ENCODE measurements around the gene SP1. TPM values are rescaled to one million over a fixed set of nuclear protein-coding genes. Genes with fewer than 3 reads are reported as not detected.

Gene SP1
- total RNA-seq, 1 donor = 50.3 TPM

GRCh38 chr12:53376747-53377146 lies 3.2 kb upstream of the SP1 start:
- Histone ChIP-seq H3K4me2 (ENCODE audit: insufficient read depth, low read length) (no peak overlapping the region), H4K20me1 (ENCODE audit: insufficient read depth, low read length) (peaks cover 5% of the 10 kb centered on the region), H3K27me3 (ENCODE audit: insufficient read depth, low read length) (no peaks in the 10 kb centered on the region), H3K36me3 (ENCODE audit: insufficient read depth, low read length) (no peaks in the 10 kb centered on the region), H3K79me2 (ENCODE audit: insufficient read depth, low read length) (peaks cover 3% of the 10 kb centered on the region), H3K4me3 (ENCODE audit: insufficient read depth, low read length) (no peak overlapping the region), H3K4me1 (ENCODE audit: insufficient read depth, low read length) (peaks cover 21% of the 10 kb centered on the region), H2AFZ (ENCODE audit: low read length) (peak overlapping the region; percentile 23), H3K9me3 (ENCODE audit: low read depth, low read length) (no peaks in the 10 kb centered on the region), H3K27ac (ENCODE audit: low read depth, low read length) (no peak overlapping the region)
- no peak for TF ChIP-seq CTCF (IDR thresholded peaks at IDR 0.05; ENCODE audit: extremely low read depth, low read depth, low read length)
- DNase-seq (ENCODE audit: insufficient read length, low spot score, missing footprints) = peak; percentile 55

- DNase-seq (ENCODE audit: insufficient read length, low spot score, missing footprints) = no peak
- Histone ChIP-seq H3K79me2 (ENCODE audit: insufficient read depth, low read length) (peaks cover 18% of the 10 kb centered on the region), H3K27ac (ENCODE audit: low read depth, low read length) (no peak overlapping the region), H3K4me3 (ENCODE audit: insufficient read depth, low read length) (no peak overlapping the region), H3K9me3 (ENCODE audit: low read depth, low read length) (no peaks in the 10 kb centered on the region), H3K4me1 (ENCODE audit: insufficient read depth, low read length) (peaks cover 28% of the 10 kb centered on the region), H3K4me2 (ENCODE audit: insufficient read depth, low read length) (no peak overlapping the region), H3K27me3 (ENCODE audit: insufficient read depth, low read length) (no peaks in the 10 kb centered on the region), H4K20me1 (ENCODE audit: insufficient read depth, low read length) (peaks cover 16% of the 10 kb centered on the region), H2AFZ (ENCODE audit: low read length) (no peak overlapping the region), H3K36me3 (ENCODE audit: insufficient read depth, low read length) (peaks cover 14% of the 10 kb centered on the region)
- TF ChIP-seq CTCF (IDR thresholded peaks at IDR 0.05; ENCODE audit: extremely low read depth, low read depth, low read length) = no peak
These were observed 1.8 kb upstream of the SP1 start for GRCh38 chr12:53378222-53378621.

GRCh38 chr12:53378724-53379388 lies 1.1 kb upstream of the SP1 start:
- peak overlapping the region; percentile 76 for H3K4me3 ChIP-seq (ENCODE audit: insufficient read depth, low read length)

More at GRCh38 chr12:53378724-53379388, 1.1 kb upstream of the SP1 start:
- Histone ChIP-seq H4K20me1 (ENCODE audit: insufficient read depth, low read length) (peaks cover 20% of the 10 kb centered on the region), H3K9me3 (ENCODE audit: low read depth, low read length) (no peaks in the 10 kb centered on the region), H3K79me2 (ENCODE audit: insufficient read depth, low read length) (peaks cover 24% of the 10 kb centered on the region), H3K4me2 (ENCODE audit: insufficient read depth, low read length) (peak overlapping the region; percentile 94), H3K27me3 (ENCODE audit: insufficient read depth, low read length) (no peaks in the 10 kb centered on the region), H3K36me3 (ENCODE audit: insufficient read depth, low read length) (peaks cover 19% of the 10 kb centered on the region), H3K4me1 (ENCODE audit: insufficient read depth, low read length) (peaks cover 33% of the 10 kb centered on the region), H2AFZ (ENCODE audit: low read length) (peak overlapping the region; percentile 96), H3K27ac (ENCODE audit: low read depth, low read length) (peak overlapping the region; percentile 69)
- TF ChIP-seq CTCF (IDR thresholded peaks at IDR 0.05; ENCODE audit: extremely low read depth, low read depth, low read length) = no peak
- no peak for DNase-seq (ENCODE audit: insufficient read length, low spot score, missing footprints)
